HCT116 (cell line): Measurements from ENCODE around the gene CHN1.

ENCODE experiments used
- CBX3 ChIP-seq: IDR thresholded peaks from 2 replicates; pipeline ENCODE4 v1.6.1; 2012; ENCODE audit warnings: low read depth
- ELF1 ChIP-seq: IDR thresholded peaks from 2 replicates; pipeline ENCODE4 v1.6.1; 2012; ENCODE audit warnings: low read depth, borderline replicate concordance
- EZH2 ChIP-seq: fragments of 200-600 bp; sonication (generic); IDR thresholded peaks from 2 replicates; pipeline ENCODE4 v1.6.1; 2017; ENCODE audit warnings: antibody characterized with exemption, mixed run types
- EZH2phosphoT487 ChIP-seq: fragments of 200-600 bp; IDR thresholded peaks from 2 replicates; pipeline ENCODE4 v1.6.1; 2018; ENCODE audit warnings: antibody characterized with exemption, borderline replicate concordance
- FOSL1 ChIP-seq: IDR thresholded peaks from 2 replicates; pipeline ENCODE4 v1.6.1; 2012; ENCODE audit warnings: low read depth
- POLR2A ChIP-seq: IDR thresholded peaks from 2 replicates; pipeline ENCODE4 v1.7.0; 2011; ENCODE audit warnings: borderline replicate concordance; ENCODE audit not compliant: insufficient read depth, insufficient read length; ENCODE audit errors: extremely low read depth
- POLR2AphosphoS5 ChIP-seq: IDR thresholded peaks from 2 replicates; pipeline ENCODE4 v1.6.1; 2011; ENCODE audit warnings: mild to moderate bottlenecking, low read depth, low read length, moderate library complexity
- SIN3A ChIP-seq: IDR thresholded peaks from 2 replicates; pipeline ENCODE4 v1.6.1; 2012; ENCODE audit warnings: low read depth
- SP1 ChIP-seq: IDR thresholded peaks from 2 replicates; pipeline ENCODE4 v1.6.1; 2012; ENCODE audit warnings: low read depth
- TCF7L2 ChIP-seq: IDR thresholded peaks from 2 replicates; pipeline ENCODE4 v1.7.0; 2011; ENCODE audit warnings: borderline replicate concordance, inconsistent platforms; ENCODE audit not compliant: insufficient read depth, insufficient read length; ENCODE audit errors: extremely low read depth
- ZBTB33 ChIP-seq: IDR thresholded peaks from 2 replicates; pipeline ENCODE4 v1.6.1; 2011; ENCODE audit warnings: mild to moderate bottlenecking, low read length, moderate library complexity; ENCODE audit not compliant: insufficient replicate concordance; ENCODE audit errors: extremely low read depth
- TF ChIP-seq, protein P1 (sequence below), 3 experiments: fragments of 200-600 bp in 1 of 3; sonication (generic) in 1 of 3; IDR thresholded peaks in 2 of 3; conservative IDR thresholded peaks in 1 of 3; 2 replicates each; pipeline ENCODE4 v1.5.1; 2012 to 2017; ENCODE audit warnings: low read depth in 2 of 3, low read length in 2 of 3, antibody characterized with exemption in 1 of 3, borderline replicate concordance in 1 of 3, control low read depth in 1 of 3, mild to moderate bottlenecking in 1 of 3, mixed read lengths in 1 of 3, mixed run types in 1 of 3, moderate library complexity in 1 of 3; ENCODE audit not compliant: insufficient read depth in 1 of 3
- TF ChIP-seq, protein P2 (sequence below): IDR thresholded peaks from 2 replicates; pipeline ENCODE4 v1.6.1; 2012; ENCODE audit warnings: low read depth

DNA sequence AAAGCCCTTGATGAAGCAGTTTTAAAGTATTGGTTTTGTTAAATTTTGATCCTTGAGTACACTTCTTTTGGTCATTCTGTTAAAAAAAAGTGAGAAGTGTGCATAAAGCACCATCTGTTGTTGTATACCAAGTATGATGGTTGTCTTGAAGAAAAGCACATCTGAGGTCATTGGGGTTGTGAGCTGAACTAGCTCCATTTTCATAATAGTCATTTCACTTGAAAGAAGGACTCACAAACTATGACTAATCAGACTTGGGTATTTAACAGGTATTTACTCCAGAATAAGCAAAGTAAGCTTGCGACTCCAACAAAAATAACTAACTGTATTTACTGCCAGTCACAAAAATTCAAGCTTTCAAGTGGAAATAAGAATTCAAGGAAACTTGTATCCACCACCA, 35.1 kb downstream of the CHN1 start:
- TF ChIP-seq, protein P1, sequence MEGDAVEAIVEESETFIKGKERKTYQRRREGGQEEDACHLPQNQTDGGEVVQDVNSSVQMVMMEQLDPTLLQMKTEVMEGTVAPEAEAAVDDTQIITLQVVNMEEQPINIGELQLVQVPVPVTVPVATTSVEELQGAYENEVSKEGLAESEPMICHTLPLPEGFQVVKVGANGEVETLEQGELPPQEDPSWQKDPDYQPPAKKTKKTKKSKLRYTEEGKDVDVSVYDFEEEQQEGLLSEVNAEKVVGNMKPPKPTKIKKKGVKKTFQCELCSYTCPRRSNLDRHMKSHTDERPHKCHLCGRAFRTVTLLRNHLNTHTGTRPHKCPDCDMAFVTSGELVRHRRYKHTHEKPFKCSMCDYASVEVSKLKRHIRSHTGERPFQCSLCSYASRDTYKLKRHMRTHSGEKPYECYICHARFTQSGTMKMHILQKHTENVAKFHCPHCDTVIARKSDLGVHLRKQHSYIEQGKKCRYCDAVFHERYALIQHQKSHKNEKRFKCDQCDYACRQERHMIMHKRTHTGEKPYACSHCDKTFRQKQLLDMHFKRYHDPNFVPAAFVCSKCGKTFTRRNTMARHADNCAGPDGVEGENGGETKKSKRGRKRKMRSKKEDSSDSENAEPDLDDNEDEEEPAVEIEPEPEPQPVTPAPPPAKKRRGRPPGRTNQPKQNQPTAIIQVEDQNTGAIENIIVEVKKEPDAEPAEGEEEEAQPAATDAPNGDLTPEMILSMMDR (IDR thresholded peaks at IDR 0.05 in 2 of 3, conservative IDR thresholded peaks at IDR 0.05 in 1 of 3; ENCODE audit: borderline replicate concordance in 1 of 3, insufficient read depth in 1 of 3, low read depth in 2 of 3, low read length in 2 of 3), result no peak
- TF ChIP-seq TCF7L2 (no peak), SIN3A (no peak), POLR2A (no peak), FOSL1 (no peak), POLR2AphosphoS5 (no peak), CBX3 (no peak), EZH2 (no peak), SP1 (no peak), EZH2phosphoT487 (no peak), ELF1 (no peak), ZBTB33 (no peak)
- TF ChIP-seq, protein P2, sequence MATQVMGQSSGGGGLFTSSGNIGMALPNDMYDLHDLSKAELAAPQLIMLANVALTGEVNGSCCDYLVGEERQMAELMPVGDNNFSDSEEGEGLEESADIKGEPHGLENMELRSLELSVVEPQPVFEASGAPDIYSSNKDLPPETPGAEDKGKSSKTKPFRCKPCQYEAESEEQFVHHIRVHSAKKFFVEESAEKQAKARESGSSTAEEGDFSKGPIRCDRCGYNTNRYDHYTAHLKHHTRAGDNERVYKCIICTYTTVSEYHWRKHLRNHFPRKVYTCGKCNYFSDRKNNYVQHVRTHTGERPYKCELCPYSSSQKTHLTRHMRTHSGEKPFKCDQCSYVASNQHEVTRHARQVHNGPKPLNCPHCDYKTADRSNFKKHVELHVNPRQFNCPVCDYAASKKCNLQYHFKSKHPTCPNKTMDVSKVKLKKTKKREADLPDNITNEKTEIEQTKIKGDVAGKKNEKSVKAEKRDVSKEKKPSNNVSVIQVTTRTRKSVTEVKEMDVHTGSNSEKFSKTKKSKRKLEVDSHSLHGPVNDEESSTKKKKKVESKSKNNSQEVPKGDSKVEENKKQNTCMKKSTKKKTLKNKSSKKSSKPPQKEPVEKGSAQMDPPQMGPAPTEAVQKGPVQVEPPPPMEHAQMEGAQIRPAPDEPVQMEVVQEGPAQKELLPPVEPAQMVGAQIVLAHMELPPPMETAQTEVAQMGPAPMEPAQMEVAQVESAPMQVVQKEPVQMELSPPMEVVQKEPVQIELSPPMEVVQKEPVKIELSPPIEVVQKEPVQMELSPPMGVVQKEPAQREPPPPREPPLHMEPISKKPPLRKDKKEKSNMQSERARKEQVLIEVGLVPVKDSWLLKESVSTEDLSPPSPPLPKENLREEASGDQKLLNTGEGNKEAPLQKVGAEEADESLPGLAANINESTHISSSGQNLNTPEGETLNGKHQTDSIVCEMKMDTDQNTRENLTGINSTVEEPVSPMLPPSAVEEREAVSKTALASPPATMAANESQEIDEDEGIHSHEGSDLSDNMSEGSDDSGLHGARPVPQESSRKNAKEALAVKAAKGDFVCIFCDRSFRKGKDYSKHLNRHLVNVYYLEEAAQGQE, result no peak
